BLaER1 (cell line): ENCODE data around the gene FNBP1L.
A peak's percentile ranks its signal among the peaks of the same experiment; 100 is the strongest.
"Not testable (repeated sequence)": the region's sequence is repeated elsewhere in the genome, so short reads cannot be mapped to it uniquely, and the experiment has no call there.

ENCODE experiments used
- H3K27ac ChIP-seq: shearing (Covaris generic); formaldehyde crosslinking; 2 replicates; pipeline ENCODE4 v1.8.1; 2022
- H3K27me3 ChIP-seq: shearing (Covaris generic); formaldehyde crosslinking; 2 replicates; pipeline ENCODE4 v1.8.1; 2022
- H3K36me3 ChIP-seq: shearing (Covaris generic); formaldehyde crosslinking; 2 replicates; pipeline ENCODE4 v1.8.1; 2022
- H3K4me1 ChIP-seq: shearing (Covaris generic); formaldehyde crosslinking; 2 replicates; pipeline ENCODE4 v1.8.1; 2022
- H3K4me2 ChIP-seq: shearing (Covaris generic); formaldehyde crosslinking; 2 replicates; pipeline ENCODE4 v1.8.1; 2022
- H3K4me3 ChIP-seq: shearing (Covaris generic); formaldehyde crosslinking; 2 replicates; pipeline ENCODE4 v1.8.1; 2022
- H3K9ac ChIP-seq: shearing (Covaris generic); formaldehyde crosslinking; 2 replicates; pipeline ENCODE4 v1.8.1; 2022
- H3K9me3 ChIP-seq: shearing (Covaris generic); formaldehyde crosslinking; 2 replicates; pipeline ENCODE4 v1.8.1; 2022
- H4K20me1 ChIP-seq: shearing (Covaris generic); formaldehyde crosslinking; 2 replicates; pipeline ENCODE4 v1.8.1; 2022
- Cebpa-rat ChIP-seq: shearing (Covaris generic); IDR thresholded peaks from 2 replicates; pipeline ENCODE4 v1.8.1; 2022

The FNBP1L gene

GRCh38 chr1:93585059-93585966 is 137.4 kb downstream of the FNBP1L start:
- Histone ChIP-seq H3K4me2 (no peak overlapping the region), H3K9ac (no peak overlapping the region), H3K27me3 (no peaks in the 10 kb centered on the region), H3K36me3 (peaks cover 99% of the 10 kb centered on the region), H3K27ac (no peak overlapping the region), H3K9me3 (no peaks in the 10 kb centered on the region), H3K4me1 (peaks cover 11% of the 10 kb centered on the region), H3K4me3 (no peak overlapping the region), H4K20me1 (peaks cover 62% of the 10 kb centered on the region)
- TF ChIP-seq Cebpa-rat, result no peak

GRCh38 chr1:93587354-93587753 is 139.4 kb downstream of the FNBP1L start:
- Histone ChIP-seq H3K36me3 (peaks cover 98% of the 10 kb centered on the region), H4K20me1 (peaks cover 72% of the 10 kb centered on the region)
- no peak for TF ChIP-seq Cebpa-rat

GRCh38 chr1:93588206-93588605 is 140.3 kb downstream of the FNBP1L start:
- no peak overlapping the region for H3K4me3 ChIP-seq
- H3K4me1 ChIP-seq, result peaks cover 28% of the 10 kb centered on the region
- peaks cover 98% of the 10 kb centered on the region for H3K36me3 ChIP-seq
- H3K27ac ChIP-seq, result no peak overlapping the region
- H4K20me1 ChIP-seq, result peaks cover 72% of the 10 kb centered on the region
- no peaks in the 10 kb centered on the region for H3K9me3 ChIP-seq
- no peak for TF ChIP-seq Cebpa-rat
- no peak overlapping the region for H3K9ac ChIP-seq
- no peaks in the 10 kb centered on the region for H3K27me3 ChIP-seq
- no peak overlapping the region for H3K4me2 ChIP-seq

More at GRCh38 chr1:93587354-93587753, 139.4 kb downstream of the FNBP1L start:
- Histone ChIP-seq H3K4me2 (no peak overlapping the region), H3K4me1 (peaks cover 24% of the 10 kb centered on the region), H3K4me3 (no peak overlapping the region), H3K27ac (no peak overlapping the region), H3K9ac (no peak overlapping the region), H3K9me3 (no peaks in the 10 kb centered on the region), H3K27me3 (no peaks in the 10 kb centered on the region)

- no peak for TF ChIP-seq Cebpa-rat
- Histone ChIP-seq H3K27me3 (no peaks in the 10 kb centered on the region), H3K27ac (no peak overlapping the region), H4K20me1 (peaks cover 79% of the 10 kb centered on the region), H3K4me3 (no peak overlapping the region), H3K4me2 (no peak overlapping the region), H3K4me1 (peaks cover 28% of the 10 kb centered on the region), H3K9ac (no peak overlapping the region), H3K36me3 (peaks cover 94% of the 10 kb centered on the region), H3K9me3 (no peaks in the 10 kb centered on the region)
Observed at GRCh38 chr1:93588955-93589354, 141.0 kb downstream of the FNBP1L start.

- peaks cover 87% of the 10 kb centered on the region for H3K36me3 ChIP-seq
- H3K4me2 ChIP-seq, result peak overlapping the region; percentile 30
Observed at GRCh38 chr1:93591291-93591675, 143.4 kb downstream of the FNBP1L start.

GRCh38 chr1:93591676-93592550 is 144.0 kb downstream of the FNBP1L start:
- no peak for TF ChIP-seq Cebpa-rat
- Histone ChIP-seq H4K20me1 (peaks cover 94% of the 10 kb centered on the region), H3K36me3 (peaks cover 87% of the 10 kb centered on the region), H3K27ac (no peak overlapping the region), H3K27me3 (no peaks in the 10 kb centered on the region), H3K4me1 (peaks cover 28% of the 10 kb centered on the region), H3K4me2 (peak overlapping the region; percentile 30), H3K4me3 (no peak overlapping the region), H3K9me3 (no peaks in the 10 kb centered on the region), H3K9ac (no peak overlapping the region)

More at GRCh38 chr1:93591291-93591675, 143.4 kb downstream of the FNBP1L start:
- not testable (repeated sequence) for H3K27ac ChIP-seq, H3K9ac ChIP-seq, H3K27me3 ChIP-seq, H3K9me3 ChIP-seq, H3K4me3 ChIP-seq
- H3K4me1 ChIP-seq, result peaks cover 28% of the 10 kb centered on the region
- peaks cover 87% of the 10 kb centered on the region for H4K20me1 ChIP-seq

- H3K27me3 ChIP-seq, result no peaks in the 10 kb centered on the region
- no peak overlapping the region for H3K27ac ChIP-seq
- no peak overlapping the region for H3K9ac ChIP-seq
- H3K36me3 ChIP-seq, result peaks cover 86% of the 10 kb centered on the region
- no peak for TF ChIP-seq Cebpa-rat
- no peak overlapping the region for H3K4me3 ChIP-seq
- H3K4me2 ChIP-seq, result no peak overlapping the region
- H3K9me3 ChIP-seq, result no peaks in the 10 kb centered on the region
- peaks cover 28% of the 10 kb centered on the region for H3K4me1 ChIP-seq
- peaks cover 98% of the 10 kb centered on the region for H4K20me1 ChIP-seq
Observed at GRCh38 chr1:93592551-93592949, 144.6 kb downstream of the FNBP1L start.

- Histone ChIP-seq H3K27me3 (no peaks in the 10 kb centered on the region), H3K9me3 (no peaks in the 10 kb centered on the region), H4K20me1 (peaks cover 98% of the 10 kb centered on the region), H3K9ac (no peak overlapping the region), H3K36me3 (peaks cover 86% of the 10 kb centered on the region), H3K4me2 (no peak overlapping the region), H3K27ac (no peak overlapping the region), H3K4me3 (no peak overlapping the region), H3K4me1 (peaks cover 18% of the 10 kb centered on the region)
- TF ChIP-seq Cebpa-rat, result no peak
Observed at GRCh38 chr1:93593854-93594602, 146.1 kb downstream of the FNBP1L start.

- H3K27ac ChIP-seq, result no peak overlapping the region
- peaks cover 98% of the 10 kb centered on the region for H4K20me1 ChIP-seq
Observed at GRCh38 chr1:93594603-93594880, 146.6 kb downstream of the FNBP1L start.

More at GRCh38 chr1:93594603-93594880, 146.6 kb downstream of the FNBP1L start:
- no peak overlapping the region for H3K4me2 ChIP-seq
- peaks cover 16% of the 10 kb centered on the region for H3K4me1 ChIP-seq
- H3K27me3 ChIP-seq, result no peaks in the 10 kb centered on the region
- peaks cover 84% of the 10 kb centered on the region for H3K36me3 ChIP-seq
- no peak for TF ChIP-seq Cebpa-rat
- no peak overlapping the region for H3K9ac ChIP-seq
- no peak overlapping the region for H3K4me3 ChIP-seq
- H3K9me3 ChIP-seq, result no peaks in the 10 kb centered on the region
